GM21515 (cell line): ENCODE results near the gene FBXO38.

ENCODE experiments used
- ATAC-seq: cut with Tn5 transposase; IDR thresholded peaks from one replicate; pipeline ENCODE4 v1.9.1; 2021; ENCODE audit not compliant: unreplicated experiment

The FBXO38 gene

DNA sequence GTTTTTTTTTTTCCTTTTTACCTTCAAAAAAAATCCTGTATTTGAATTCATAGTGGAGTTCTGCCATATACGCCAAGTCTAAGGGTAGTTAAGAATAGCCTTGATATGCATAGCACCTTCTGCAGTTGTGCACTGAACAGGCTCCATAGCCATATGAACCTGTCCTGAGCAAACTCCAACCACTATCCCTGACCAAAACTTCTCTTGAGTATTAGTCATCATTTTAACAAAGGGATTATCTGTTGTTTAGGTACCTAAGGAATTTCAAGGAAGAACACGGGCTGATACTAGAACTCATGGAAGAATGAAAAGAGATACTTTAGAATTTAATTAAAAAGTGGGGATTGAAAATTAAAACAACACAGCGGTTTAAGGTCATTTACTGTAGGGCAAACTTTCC is 1.9 kb upstream of the FBXO38 start:
- no peak for ATAC-seq

DNA sequence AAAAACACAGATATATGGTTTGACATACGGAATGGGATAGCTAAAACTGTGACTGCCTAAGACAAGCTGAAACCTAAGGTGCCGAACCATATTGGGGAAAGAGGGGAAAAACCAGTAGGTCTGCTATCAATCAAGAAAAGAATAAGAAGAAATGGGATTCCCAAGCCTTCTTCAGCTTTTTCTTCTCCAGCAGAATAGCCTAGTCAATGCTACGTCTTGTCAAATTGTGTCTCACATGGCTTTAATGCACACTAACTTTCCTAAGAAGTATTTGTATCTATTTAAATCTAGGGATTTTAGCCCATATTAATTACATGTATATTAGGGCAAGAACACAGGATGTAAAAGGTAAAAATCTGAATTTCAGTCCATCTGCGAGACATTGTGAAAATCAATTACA is 797 bp upstream of the FBXO38 start:
- no peak for ATAC-seq

DNA sequence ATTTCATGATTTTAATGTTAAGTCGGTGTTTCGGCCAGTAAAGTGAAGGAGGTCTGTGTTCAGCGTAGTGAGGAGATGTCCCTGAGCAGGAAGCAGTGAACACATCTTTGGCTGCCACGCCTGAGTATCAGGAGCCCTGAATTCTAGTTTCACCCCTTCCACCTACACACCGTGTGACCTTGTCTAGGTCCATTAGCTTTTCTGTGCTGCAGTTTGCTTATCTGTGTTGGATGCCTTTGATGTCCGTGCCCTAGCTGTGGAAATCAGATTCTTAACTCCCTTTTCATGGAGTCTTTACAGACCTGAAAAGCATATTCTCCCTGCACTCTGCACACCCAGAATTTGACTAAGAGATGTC is 601 bp downstream of the FBXO38 start:
- peak; percentile 34 for ATAC-seq

DNA sequence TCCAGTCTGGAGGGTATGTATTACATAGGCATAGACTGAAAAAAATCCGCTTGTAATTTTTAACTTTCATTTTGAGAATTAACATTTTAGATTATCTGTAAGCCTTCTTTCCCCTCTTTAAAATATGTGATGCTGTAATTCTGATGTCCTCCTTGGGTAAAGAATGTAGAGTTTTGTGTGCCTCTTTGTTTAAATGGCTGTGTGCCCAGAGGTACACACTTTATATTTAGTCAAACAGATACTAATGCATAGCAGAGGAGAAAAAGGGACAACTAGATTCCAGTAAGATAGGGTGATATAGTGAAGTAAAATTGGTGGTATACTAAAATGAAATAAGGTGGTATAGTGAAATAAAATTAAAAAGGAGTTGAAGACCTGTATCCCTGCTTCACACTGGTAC is 1.3 kb downstream of the FBXO38 start:
- ATAC-seq = no peak

DNA sequence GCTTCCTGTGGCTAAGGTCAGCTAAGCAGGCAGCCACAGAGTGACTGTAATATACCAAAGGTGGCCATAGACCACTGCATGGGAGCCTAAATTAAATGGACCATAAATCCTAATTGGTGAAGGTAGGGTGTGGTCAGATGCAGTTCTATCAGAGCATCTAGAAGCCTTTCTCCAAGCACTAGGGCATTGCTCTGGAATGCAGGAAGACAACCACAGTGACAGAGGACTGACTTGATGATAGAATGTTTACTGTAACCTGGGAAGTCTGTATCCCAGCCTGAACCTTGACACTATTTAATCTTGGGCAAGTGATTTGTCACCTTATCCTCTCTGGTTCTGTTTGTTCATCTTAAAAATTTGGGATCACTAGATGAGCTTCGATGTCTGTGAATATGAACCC is 2.3 kb downstream of the FBXO38 start:
- ATAC-seq = no peak

DNA sequence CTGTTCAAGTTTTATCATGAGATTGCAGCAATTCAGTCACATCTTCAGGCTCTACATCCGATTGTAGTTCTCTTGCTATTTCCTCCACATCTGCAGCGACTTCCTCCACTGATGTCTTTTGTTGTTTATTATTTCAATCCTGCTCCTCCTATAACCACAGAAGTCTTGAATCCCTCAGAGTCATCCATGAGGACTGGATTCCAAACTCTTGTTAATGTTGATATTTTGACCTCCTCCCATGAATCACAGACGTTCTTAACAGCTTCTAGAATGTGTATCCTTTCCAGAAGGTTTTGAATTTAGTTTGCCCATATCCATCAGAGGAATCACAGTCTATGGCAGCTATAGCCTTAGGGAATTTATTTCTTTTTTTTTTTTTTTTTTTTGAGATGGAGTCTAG is 3.6 kb downstream of the FBXO38 start:
- ATAC-seq = no peak

DNA sequence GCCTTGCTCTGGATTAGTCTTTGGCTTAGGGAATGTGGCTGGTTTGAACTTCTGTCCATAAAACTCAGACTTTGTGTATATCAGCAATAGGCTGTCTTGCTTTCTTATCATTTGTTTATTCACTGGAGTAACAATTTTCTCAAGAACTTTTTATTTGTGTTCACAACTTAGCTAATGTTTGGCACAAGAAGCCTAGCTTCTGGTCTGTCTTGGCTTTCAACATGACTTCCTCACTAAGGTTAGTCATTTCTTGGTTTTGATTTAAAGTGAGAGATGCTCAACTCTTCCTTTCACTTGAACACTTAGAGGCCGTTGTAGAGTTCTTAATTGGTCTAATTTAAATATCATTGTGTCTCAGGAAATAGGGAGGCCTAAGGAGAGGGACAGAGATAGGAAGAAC is 4.9 kb downstream of the FBXO38 start:
- no peak for ATAC-seq

DNA sequence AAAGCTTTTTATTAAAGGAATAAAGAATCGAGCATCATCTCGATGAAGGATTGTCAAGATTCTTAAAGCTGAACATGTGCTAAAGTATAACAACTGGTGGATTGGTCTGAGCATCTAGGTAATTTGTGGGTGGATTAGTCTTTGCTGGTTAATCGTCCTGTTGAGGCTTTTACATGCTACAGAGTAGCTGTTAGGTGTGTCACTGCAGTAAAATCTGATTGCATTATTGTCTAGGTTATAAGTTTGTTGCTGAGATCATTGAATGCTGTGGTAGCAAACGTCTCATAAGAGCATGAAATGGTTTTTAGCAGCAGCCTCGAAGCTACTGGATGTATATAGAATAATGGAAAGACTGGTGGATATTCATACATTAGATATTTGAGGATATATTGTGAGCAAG is 7.2 kb downstream of the FBXO38 start:
- no peak for ATAC-seq

DNA sequence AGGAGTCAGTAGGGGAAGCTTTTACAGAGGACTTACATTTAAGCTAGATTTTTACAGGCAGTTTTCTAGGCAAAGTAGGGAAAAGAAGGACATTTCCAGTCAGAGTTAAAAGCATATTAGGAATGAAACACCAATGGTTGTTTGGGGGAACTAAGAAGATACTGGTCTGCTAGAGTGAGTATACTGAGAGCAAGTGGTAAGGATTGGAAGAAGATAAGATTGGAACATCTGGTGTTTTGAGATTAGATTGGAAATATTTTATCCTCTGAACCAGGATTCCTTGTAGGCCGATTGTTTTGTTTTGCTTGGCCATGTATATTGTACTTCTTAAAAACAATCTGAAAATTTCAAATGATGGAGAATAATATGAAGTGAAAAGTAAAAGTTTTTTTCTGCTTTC is 7.7 kb downstream of the FBXO38 start:
- ATAC-seq = no peak

DNA sequence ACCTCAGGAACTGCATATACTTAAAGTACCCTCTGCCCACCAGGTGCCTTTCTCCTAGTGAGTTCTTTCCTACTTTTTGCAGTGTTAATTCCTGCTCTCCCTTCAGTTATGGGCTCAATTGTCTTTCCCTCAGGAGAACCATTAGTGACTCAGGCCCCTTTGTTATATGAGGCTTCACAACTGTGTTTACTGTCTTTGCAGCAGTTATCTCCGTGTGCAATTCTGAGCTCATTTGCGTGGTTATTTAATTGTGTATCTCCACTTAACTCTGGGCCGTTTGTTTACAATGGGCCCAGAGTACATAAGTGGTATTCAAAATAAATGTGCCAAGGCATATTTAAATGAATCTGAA is 9.6 kb downstream of the FBXO38 start:
- no peak for ATAC-seq

DNA sequence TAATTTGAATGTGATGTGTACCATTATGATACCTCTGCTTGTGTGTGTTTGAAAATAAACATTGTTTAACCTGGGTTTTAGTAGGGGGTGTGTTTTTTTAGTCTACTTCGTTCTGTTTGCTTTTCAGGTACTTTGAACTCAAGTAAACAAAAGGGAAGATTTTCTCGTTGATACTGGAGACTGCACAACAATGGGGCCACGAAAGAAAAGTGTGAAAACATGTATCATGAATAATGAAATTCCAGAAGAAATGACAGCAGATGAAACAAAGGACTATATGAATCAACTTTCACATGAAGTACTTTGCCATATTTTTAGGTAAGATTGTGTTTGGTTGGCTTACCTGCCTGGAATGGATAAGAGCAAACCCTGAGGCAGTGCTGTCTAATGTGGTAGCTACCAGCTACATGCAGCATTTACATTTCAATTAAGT is 10.8 kb downstream of the FBXO38 start:
- ATAC-seq = no peak

DNA sequence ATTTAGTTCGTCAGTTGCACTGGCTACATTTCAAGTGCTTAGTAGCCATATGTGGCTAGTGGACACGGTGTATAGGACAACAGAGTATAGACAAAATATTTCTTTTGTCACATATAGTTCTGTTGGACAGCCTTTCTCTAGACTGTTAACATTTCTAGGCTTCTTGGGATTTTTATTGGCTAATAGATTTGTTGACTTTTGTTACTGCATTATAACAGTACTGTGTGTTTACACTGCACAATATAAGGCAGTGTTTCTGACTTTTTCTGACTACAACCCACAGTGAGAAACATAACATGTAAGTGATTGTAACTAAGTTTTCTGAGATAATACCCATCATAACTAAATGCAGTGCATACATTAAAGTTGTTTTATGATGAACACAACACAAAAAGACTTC is 11.3 kb downstream of the FBXO38 start:
- ATAC-seq = no peak

DNA sequence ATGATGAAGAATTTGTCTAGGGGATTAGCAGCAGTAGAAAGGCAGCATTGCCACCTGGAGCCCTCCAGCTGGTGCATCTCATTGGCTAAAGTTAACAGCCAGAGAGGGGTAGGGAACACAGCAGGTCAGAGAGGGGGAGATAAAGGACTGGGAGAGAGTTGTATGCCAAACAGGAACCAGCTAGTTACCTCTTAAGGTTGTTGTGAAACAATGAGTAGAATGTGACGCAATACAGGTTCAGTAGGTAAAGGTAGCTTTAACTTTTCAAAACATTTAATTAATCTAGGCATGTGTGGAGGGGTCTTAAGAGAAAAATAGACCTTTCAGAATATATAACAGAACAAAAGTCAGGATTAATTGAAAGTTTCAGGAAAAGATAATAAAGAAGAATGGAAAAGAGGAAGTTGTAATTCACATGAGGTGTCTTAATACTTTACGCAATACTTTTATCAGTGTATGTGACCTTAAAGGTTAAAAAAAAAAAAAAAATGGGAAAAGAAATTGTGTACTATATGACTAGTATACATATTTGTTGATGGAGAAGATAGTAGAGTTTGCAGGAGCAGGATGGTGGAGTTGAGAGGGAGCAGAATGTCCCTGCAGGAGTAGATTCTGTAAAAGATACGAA is 14.3 kb downstream of the FBXO38 start:
- ATAC-seq = no peak

DNA sequence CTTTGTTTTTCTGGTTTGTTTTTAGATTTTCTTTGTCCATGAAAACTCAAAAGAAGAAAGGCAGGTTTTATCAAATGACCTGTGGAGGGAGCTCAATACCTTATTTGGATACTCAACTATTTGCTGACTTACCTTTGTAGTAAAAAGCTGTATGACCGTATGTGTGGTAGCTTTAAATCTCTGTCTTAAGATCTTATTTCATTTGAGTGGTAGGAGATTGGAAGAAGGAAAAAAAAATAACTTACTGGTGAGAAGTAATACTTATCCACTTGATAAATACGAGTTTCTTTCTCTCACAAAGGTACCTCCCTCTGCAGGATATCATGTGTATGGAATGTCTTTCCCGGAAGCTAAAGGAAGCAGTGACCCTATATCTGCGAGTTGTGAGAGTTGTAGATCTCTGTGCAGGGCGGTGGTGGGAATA is 15.0 kb downstream of the FBXO38 start:
- ATAC-seq = no peak

DNA sequence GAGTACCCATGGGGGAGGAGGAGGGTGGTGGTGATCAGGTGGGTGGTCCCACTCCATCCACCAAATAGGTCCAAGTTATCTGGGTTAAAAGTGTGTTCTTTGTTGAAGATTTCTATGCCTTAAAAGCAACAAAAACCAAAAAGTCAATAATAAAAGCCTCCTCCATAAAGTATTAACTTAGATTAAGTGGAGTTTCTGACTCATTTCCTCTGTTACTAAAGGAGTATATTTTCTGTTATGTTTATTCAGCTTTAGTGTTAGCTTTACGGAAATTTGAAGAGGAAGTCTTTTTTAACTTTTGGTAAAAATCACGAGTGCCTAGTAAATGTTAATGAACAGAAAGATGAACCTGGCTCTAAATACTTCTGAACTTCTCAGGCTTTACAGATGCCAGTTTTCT is 17.8 kb downstream of the FBXO38 start:
- no peak for ATAC-seq

DNA sequence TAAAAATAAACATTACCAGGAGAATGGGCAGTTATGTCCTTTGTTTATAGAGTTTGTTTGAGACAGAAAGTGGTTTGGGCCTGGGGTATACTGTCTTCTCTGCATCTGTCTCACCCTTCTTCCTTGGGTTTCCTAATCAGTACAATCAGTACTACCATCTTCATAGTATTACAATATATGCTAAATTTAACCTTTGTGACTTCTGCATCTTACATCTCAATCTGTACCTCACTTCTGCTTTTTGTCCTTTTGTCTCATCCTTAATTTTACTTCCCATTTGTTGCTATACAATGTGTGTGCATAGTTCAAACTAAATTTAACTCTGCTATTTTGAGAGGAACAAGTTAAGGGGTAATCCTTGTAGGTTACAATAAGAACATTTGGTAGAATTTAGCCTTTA is 19.6 kb downstream of the FBXO38 start:
- peak; percentile 90 for ATAC-seq

DNA sequence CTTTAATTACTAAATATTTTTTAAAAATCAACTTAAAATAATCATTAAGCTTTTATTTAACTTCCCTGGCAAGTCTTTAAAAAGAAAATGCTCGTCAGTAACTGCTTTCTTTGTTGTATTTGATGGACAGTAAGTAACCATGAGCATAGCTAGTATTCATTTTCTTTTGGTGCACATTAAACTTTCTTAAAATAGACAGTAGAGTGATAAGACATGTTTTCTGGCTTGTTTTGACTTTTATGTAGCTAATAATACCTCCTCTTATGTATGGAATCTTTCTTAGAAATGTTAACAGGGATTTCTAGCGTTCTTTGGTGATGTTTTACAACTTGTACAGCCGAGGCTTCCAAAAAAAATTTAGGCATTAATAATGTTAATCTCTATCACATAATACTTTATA is 22.6 kb downstream of the FBXO38 start:
- ATAC-seq = no peak

DNA sequence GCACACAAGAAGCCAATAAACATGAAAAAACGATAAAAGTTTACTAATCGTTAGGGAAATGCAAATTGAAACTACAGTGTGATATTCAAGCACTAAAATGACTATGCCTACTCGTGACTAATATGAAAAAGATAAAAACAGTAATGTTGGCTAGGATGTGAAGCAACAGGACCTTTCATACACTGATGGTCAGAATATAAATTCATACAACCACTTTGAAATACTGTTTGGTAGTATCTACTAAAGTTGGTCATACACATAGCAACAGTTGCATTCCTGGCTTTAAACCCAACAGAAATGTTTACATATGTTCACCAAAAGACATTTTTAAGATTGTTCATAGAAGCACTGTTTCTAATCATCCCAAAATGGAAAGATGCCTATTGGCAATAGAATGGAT is 24.3 kb downstream of the FBXO38 start:
- ATAC-seq = no peak

DNA sequence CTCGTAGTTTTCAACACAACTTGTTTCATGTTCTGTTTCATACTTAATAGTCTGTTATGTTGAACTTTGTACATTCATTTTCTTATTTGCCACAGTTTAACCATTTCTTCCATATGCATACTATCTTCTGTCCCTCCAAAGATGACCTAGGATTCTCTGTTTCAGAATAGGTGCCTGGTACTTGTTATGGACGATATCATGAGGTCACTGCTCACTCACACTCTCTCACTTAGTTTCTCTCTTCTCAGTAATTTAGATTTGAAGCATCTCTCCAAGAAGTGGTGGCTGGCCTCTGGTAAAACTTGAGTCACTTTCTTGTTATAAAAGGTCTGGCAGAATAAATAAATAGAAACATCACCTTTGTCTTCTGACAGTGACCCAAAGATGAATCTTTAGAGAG is 28.4 kb downstream of the FBXO38 start:
- ATAC-seq = no peak

DNA sequence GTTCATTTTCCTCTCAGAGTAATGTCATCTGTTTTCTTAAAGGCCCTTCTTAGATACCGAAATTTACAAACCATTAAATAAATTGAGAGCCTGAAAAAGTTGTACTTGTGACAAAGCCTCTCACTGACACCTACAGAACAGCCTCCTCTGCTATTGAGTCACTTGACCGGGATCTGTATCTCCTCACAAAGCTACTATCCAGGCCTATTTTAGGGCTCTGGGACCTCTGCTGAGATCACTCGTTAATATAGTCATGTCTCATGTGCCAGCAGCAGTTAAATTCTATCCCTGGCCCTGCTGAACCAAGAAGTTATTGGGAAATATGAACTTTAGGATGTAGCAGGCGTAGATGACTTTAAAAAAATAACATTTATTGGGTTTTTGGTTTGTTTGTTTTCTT is 31.1 kb downstream of the FBXO38 start:
- ATAC-seq = no peak

DNA sequence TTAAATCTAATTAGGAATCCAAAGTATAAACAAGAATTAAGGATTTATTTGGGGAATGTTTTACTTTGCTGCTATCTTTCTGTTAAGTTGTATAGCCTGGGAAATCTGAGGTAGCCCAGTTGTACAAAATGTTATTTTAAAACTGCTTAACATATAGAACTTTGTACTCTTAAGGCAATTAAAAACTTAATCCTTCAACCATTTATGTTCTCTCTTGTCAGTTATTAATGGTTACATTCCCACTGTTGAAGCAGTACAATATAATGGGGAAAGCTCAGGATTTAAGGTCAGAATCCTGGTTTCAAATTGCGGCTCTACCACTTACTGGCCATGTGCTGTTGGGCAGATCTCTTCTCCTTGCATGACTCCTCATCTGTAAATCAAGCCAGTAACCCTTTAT is 32.7 kb downstream of the FBXO38 start:
- ATAC-seq = no peak

DNA sequence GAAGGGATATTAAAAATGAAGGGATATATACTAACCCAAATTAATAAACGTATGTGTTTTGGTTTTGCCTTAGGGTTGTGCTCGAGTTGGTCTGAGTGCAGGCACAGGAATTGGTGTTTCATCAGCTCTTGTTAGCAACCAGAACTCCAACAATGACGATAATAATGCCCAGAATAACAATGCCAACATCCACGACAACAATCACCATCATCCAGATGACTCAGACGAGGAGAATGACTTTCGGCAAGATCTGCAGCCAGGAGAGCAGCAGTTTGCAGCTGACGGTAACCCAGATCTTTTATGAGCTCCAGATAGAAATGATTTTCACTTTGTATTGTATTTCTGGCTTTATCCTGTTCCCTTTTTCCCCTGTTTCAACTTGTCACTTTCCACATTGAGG is 33.2 kb downstream of the FBXO38 start:
- ATAC-seq = no peak

DNA sequence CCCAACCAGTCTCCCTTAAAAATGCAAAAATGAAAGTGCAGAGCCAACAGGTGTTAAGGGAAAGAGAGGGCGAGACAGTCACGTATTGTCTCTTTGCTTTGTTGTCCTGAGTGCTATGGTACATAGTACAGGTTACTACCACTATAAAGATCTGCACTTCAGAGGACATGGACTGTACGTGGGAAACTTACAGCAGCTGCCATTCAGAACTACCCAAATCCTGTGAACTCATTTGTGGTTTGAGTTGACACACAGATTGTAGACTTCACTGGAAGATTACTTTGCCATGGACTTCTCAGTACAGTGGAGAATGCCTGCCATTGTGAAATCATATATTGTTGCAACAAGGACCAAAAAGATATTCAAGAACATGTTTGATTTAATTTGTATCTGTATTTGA is 34.8 kb downstream of the FBXO38 start:
- ATAC-seq = no peak

DNA sequence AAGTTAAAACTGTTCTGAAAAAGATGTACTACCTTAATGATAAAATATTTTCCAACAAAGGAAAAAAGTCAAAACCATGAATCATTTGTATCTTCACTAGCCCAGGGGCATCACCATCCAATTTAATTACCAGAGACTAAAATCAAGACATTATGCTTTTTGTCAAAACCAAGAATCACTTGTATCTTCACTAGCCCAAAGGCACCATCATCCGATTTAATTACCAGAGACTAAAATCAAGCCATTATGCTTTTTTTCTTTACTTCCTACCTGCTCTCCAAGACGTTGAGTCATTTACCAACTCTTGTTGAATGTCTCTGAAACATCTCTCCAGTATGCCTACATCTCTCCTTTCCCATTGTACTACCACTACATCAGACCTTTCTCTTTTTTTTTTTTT is 37.9 kb downstream of the FBXO38 start:
- no peak for ATAC-seq
